WERI-Rb-1 (cell line): ENCODE data around the gene LSM7.

Experiments
- DNase-seq: peaks from one replicate; pipeline ENCODE4 v3.0.0-alpha.2; 2020
- H3K27ac ChIP-seq: fragments of 250-450 bp; sonication (Bioruptor Pico); 2 replicates; pipeline ENCODE4 v1.5.1; 2020; ENCODE audit warnings: mild to moderate bottlenecking, moderate library complexity
- H3K27me3 ChIP-seq: fragments of 250-450 bp; sonication (Bioruptor Pico); 2 replicates; pipeline ENCODE4 v1.5.1; 2021; ENCODE audit warnings: mild to moderate bottlenecking, low read depth, moderate library complexity; ENCODE audit not compliant: insufficient read depth, severe bottlenecking
- H3K36me3 ChIP-seq: fragments of 250-450 bp; sonication (Bioruptor Pico); 2 replicates; pipeline ENCODE4 v1.5.1; 2020; ENCODE audit warnings: mild to moderate bottlenecking, moderate library complexity
- H3K4me3 ChIP-seq: 2 replicates; pipeline ENCODE4 v1.5.1; 2011; ENCODE audit warnings: low read depth, mild to moderate bottlenecking, control low read depth, low read length
- H3K9me3 ChIP-seq: fragments of 250-450 bp; sonication (Bioruptor Pico); 2 replicates; pipeline ENCODE4 v1.5.1; 2021; ENCODE audit warnings: mild to moderate bottlenecking, moderate library complexity; ENCODE audit not compliant: severe bottlenecking
- TF ChIP-seq, protein P1 (sequence below): IDR thresholded peaks from 2 replicates; pipeline ENCODE4 v1.5.1; 2011; ENCODE audit warnings: low read depth, mild to moderate bottlenecking, control low read depth, inconsistent platforms, low read length

The LSM7 gene

DNA sequence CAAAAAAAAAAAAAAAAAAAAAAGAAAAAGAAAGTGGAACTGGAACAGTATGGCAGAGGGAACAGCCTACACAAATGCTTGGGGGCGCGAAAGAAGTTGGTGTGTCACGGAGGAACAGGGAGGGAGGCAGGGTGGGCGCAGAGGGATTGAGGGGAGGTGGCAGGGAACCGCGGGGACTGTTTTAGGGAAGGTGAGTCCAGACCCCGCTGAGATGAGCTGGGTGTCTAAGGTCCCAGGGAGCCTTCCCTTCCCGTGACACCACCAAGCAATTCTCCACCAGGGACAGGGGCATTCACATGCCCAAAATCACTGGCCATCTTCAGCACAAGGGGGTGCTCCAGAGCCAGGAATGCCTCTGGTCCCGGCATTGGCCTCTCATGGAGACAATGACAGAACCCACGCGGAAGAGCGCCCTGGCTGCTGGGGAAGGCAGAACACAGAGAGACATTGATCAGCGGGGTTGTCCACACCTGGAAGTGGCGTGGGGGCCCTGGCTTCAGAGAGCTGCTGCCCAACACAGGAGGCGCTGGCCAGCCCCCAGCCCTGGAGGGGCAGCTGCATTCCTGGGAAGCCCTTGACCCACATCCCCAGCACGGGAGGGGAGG lies 53.4 kb downstream of the LSM7 start:
- peak overlapping the region; percentile 49 for H3K27ac ChIP-seq
- H3K27me3 ChIP-seq: no peaks in the 10 kb centered on the region
- peaks cover 31% of the 10 kb centered on the region for H3K36me3 ChIP-seq
- no peak overlapping the region for H3K4me3 ChIP-seq
- TF ChIP-seq, protein P1, sequence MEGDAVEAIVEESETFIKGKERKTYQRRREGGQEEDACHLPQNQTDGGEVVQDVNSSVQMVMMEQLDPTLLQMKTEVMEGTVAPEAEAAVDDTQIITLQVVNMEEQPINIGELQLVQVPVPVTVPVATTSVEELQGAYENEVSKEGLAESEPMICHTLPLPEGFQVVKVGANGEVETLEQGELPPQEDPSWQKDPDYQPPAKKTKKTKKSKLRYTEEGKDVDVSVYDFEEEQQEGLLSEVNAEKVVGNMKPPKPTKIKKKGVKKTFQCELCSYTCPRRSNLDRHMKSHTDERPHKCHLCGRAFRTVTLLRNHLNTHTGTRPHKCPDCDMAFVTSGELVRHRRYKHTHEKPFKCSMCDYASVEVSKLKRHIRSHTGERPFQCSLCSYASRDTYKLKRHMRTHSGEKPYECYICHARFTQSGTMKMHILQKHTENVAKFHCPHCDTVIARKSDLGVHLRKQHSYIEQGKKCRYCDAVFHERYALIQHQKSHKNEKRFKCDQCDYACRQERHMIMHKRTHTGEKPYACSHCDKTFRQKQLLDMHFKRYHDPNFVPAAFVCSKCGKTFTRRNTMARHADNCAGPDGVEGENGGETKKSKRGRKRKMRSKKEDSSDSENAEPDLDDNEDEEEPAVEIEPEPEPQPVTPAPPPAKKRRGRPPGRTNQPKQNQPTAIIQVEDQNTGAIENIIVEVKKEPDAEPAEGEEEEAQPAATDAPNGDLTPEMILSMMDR: peak; percentile 93
- peak; percentile 85 for DNase-seq
- H3K9me3 ChIP-seq: no peaks in the 10 kb centered on the region

DNA sequence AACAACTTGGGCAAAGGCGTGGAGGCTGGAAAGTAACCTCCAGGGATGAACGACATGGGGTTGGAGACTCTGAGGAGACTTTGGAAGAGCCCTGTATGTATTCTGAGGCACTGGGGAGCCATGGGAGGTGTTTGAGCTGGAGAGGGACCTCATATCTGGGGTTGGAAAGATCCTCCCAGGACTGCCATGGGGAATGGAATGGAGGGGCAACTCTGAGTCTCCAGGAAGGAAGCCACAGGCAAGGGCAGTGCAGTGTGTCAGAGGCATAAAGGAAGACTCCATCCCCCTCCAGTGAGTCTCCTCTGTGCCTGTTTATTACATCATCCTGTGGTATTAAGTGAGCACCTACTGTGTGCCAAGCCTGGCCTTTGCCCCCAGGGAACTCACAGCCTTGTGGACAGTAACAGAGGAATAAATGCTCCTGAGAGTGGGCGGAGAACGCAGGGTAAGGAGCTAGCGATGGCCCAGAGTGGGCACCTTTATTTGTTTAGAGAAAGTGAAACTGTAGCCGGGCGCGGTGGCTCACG lies 54.1 kb downstream of the LSM7 start:
- Histone ChIP-seq H3K36me3 (peaks cover 37% of the 10 kb centered on the region), H3K9me3 (no peaks in the 10 kb centered on the region), H3K27me3 (no peaks in the 10 kb centered on the region), H3K27ac (no peak overlapping the region), H3K4me3 (no peak overlapping the region)
- TF ChIP-seq, protein P1: no peak
- DNase-seq: no peak

GRCh38 chr19:2273356-2274184 lies 54.8 kb downstream of the LSM7 start:
- H3K27ac ChIP-seq: peak overlapping the region; percentile 46
- DNase-seq: peak; percentile 89
- H3K9me3 ChIP-seq: no peaks in the 10 kb centered on the region
- TF ChIP-seq, protein P1: peak; percentile 89
- peak overlapping the region; percentile 21 for H3K4me3 ChIP-seq
- H3K27me3 ChIP-seq: no peaks in the 10 kb centered on the region
- H3K36me3 ChIP-seq: peaks cover 37% of the 10 kb centered on the region
